Measurements from ENCODE around the gene CEMIP2.

- TF ChIP-seq, protein P1, sequence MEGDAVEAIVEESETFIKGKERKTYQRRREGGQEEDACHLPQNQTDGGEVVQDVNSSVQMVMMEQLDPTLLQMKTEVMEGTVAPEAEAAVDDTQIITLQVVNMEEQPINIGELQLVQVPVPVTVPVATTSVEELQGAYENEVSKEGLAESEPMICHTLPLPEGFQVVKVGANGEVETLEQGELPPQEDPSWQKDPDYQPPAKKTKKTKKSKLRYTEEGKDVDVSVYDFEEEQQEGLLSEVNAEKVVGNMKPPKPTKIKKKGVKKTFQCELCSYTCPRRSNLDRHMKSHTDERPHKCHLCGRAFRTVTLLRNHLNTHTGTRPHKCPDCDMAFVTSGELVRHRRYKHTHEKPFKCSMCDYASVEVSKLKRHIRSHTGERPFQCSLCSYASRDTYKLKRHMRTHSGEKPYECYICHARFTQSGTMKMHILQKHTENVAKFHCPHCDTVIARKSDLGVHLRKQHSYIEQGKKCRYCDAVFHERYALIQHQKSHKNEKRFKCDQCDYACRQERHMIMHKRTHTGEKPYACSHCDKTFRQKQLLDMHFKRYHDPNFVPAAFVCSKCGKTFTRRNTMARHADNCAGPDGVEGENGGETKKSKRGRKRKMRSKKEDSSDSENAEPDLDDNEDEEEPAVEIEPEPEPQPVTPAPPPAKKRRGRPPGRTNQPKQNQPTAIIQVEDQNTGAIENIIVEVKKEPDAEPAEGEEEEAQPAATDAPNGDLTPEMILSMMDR (IDR thresholded peaks at IDR 0.05) = no peak
- no peak for TF ChIP-seq POLR2AphosphoS5 (IDR thresholded peaks at IDR 0.05)
Observed at GRCh38 chr9:71764463-71764862, 3.9 kb downstream of the CEMIP2 start.

Data from sigmoid colon (tissue), 4 donors.